ENCODE data around the gene PLEKHA7.
"Not testable (repeated sequence)": the region's sequence is repeated elsewhere in the genome, so short reads cannot be mapped to it uniquely, and the experiment has no call there.

The PLEKHA7 gene

DNA sequence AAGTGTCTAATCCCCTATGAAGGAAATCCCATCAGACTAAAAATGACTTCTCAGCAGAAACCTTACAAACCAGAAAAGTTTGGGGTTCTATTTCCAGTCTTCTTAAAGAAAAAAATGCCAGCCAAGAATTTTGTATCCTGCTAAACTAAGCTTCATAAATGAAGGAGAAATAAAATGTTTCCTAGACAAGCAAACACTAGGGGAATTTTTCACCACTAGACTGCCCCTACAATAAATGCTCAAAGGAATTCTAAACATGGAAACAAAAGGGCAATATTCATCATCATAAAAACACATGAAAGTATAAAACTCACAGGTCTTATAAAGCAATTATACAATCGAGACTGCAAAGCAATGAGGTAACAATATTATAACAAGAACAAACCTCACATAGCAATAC lies 124.3 kb downstream of the PLEKHA7 start:
- TF ChIP-seq, protein P1, sequence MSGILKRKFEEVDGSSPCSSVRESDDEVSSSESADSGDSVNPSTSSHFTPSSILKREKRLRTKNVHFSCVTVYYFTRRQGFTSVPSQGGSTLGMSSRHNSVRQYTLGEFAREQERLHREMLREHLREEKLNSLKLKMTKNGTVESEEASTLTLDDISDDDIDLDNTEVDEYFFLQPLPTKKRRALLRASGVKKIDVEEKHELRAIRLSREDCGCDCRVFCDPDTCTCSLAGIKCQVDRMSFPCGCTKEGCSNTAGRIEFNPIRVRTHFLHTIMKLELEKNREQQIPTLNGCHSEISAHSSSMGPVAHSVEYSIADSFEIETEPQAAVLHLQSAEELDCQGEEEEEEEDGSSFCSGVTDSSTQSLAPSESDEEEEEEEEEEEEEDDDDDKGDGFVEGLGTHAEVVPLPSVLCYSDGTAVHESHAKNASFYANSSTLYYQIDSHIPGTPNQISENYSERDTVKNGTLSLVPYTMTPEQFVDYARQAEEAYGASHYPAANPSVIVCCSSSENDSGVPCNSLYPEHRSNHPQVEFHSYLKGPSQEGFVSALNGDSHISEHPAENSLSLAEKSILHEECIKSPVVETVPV (CRISPR knock-in tag; IDR thresholded peaks at IDR 0.05), result no peak
- TF ChIP-seq ESRRG (CRISPR knock-in tag; IDR thresholded peaks at IDR 0.05) (no peak), TOX (CRISPR knock-in tag; IDR thresholded peaks at IDR 0.05; ENCODE audit: borderline replicate concordance) (no peak), GLIS3 (CRISPR knock-in tag; IDR thresholded peaks at IDR 0.05) (no peak), ZFP3 (CRISPR knock-in tag; IDR thresholded peaks at IDR 0.05) (no peak), CSDC2 (CRISPR knock-in tag; IDR thresholded peaks at IDR 0.05) (no peak), ZNF565 (CRISPR knock-in tag; conservative IDR thresholded peaks at IDR 0.05; ENCODE audit: low read depth) (no peak)
- TF ChIP-seq, protein P2, sequence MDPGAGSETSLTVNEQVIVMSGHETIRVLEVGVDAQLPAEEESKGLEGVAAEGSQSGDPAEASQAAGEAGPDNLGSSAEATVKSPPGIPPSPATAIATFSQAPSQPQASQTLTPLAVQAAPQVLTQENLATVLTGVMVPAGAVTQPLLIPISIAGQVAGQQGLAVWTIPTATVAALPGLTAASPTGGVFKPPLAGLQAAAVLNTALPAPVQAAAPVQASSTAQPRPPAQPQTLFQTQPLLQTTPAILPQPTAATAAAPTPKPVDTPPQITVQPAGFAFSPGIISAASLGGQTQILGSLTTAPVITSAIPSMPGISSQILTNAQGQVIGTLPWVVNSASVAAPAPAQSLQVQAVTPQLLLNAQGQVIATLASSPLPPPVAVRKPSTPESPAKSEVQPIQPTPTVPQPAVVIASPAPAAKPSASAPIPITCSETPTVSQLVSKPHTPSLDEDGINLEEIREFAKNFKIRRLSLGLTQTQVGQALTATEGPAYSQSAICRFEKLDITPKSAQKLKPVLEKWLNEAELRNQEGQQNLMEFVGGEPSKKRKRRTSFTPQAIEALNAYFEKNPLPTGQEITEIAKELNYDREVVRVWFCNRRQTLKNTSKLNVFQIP (CRISPR knock-in tag; IDR thresholded peaks at IDR 0.05; ENCODE audit: borderline replicate concordance, low read depth), result no peak
- no peak for ATAC-seq

DNA sequence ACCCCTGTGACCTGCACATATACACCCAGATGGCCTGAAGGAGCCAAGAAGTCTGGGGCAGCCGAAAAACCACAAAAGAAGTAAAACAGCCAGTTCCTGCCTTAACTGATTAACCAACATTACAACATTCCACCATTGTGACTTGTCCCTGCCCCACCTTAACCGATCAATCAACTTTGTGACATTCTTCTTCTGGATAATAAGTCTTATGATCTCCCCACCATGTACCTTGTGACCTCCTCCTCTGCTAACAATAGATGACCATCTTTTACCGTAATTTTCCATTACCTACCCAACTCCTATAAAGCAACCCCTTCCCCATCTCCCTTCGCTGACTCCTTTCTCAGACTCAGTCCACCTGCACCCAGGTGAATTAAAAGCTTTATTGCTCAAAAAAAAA lies 125.2 kb downstream of the PLEKHA7 start:
- ATAC-seq, result not testable (repeated sequence)

DNA sequence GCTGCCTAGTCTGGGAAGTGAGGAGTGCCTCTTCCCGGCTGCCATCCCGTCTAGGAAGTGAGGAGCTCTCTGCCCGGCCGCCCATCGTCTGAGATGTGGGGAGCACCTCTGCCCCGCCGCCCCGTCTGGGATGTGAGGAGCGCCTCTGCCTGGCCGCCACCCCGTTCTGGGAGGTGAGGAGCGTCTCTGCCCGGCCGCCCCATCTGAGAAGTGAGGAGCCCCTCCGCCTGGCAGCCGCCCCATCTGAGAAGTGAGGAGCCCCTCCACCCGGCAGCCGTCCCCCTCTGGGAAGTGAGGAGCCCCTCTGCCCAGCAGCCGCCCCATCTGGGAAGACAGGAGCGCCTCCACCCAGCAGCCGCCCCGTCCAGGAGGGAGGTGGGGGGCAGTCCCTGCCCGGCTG lies 126.3 kb downstream of the PLEKHA7 start:
- not testable (repeated sequence) for ATAC-seq

DNA sequence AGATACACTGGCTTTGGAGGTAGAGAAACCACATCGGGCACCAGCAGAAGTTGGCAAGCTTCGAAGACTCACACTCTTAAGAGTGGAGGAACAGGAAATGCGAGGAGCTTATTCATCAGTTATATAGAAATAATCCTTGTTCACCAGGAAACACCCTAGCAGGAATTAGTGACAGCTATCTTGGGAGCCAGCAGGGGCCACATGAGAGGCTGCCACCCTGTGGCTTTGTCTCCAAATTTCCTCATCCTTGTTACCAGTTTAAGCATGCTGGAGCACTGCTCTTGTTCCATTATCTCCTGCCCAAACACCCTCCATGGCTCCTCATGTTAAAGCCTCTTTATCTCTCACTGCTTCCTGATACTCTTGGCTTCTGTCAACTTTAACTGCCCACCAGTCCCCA lies 131.0 kb downstream of the PLEKHA7 start:
- peak; percentile 53; the same call in 1 of the 3 replicates for ATAC-seq
- TF ChIP-seq BACH2 (CRISPR knock-in tag; IDR thresholded peaks at IDR 0.05; ENCODE audit: borderline replicate concordance), result no peak
- no peak for TF ChIP-seq ZFP30 (CRISPR knock-in tag; IDR thresholded peaks at IDR 0.05)

DNA sequence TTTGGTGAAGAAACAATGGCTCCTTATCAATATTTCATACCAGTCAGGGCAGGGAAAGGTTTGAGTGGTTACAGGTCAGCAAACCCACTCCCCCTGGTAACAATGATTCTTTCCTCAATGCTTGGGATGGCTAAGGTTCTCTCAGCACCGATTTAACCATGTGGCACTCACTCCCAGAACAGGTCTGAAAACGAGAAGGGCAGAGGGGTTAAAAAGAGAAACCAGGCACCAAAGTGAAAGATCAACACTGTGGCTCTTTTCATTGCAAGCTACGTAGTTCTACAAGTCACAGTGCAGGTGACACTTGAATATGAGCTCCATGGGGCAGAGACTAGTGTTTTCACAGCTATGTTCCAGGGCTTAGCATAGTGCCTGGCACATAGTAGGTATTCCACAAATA lies 132.4 kb downstream of the PLEKHA7 start:
- ATAC-seq, result no peak
- TF ChIP-seq, protein P2 (CRISPR knock-in tag; IDR thresholded peaks at IDR 0.05; ENCODE audit: borderline replicate concordance, low read depth), result no peak
- no peak for TF ChIP-seq ZC3H10 (CRISPR knock-in tag; IDR thresholded peaks at IDR 0.05)
- no peak for TF ChIP-seq PPARA (CRISPR knock-in tag; IDR thresholded peaks at IDR 0.05; ENCODE audit: borderline replicate concordance)
- no peak for TF ChIP-seq ZNF565 (CRISPR knock-in tag; conservative IDR thresholded peaks at IDR 0.05; ENCODE audit: low read depth)
- TF ChIP-seq ARNTL (CRISPR knock-in tag; IDR thresholded peaks at IDR 0.05; ENCODE audit: borderline replicate concordance, low read depth), result no peak
- TF ChIP-seq GLIS3 (CRISPR knock-in tag; IDR thresholded peaks at IDR 0.05), result no peak
- TF ChIP-seq CSDC2 (CRISPR knock-in tag; IDR thresholded peaks at IDR 0.05), result no peak
- no peak for TF ChIP-seq RARB (CRISPR knock-in tag; IDR thresholded peaks at IDR 0.05)
- no peak for TF ChIP-seq ZNF8 (CRISPR knock-in tag; IDR thresholded peaks at IDR 0.05)
- TF ChIP-seq ZFP3 (CRISPR knock-in tag; IDR thresholded peaks at IDR 0.05), result no peak
- TF ChIP-seq, protein P3, sequence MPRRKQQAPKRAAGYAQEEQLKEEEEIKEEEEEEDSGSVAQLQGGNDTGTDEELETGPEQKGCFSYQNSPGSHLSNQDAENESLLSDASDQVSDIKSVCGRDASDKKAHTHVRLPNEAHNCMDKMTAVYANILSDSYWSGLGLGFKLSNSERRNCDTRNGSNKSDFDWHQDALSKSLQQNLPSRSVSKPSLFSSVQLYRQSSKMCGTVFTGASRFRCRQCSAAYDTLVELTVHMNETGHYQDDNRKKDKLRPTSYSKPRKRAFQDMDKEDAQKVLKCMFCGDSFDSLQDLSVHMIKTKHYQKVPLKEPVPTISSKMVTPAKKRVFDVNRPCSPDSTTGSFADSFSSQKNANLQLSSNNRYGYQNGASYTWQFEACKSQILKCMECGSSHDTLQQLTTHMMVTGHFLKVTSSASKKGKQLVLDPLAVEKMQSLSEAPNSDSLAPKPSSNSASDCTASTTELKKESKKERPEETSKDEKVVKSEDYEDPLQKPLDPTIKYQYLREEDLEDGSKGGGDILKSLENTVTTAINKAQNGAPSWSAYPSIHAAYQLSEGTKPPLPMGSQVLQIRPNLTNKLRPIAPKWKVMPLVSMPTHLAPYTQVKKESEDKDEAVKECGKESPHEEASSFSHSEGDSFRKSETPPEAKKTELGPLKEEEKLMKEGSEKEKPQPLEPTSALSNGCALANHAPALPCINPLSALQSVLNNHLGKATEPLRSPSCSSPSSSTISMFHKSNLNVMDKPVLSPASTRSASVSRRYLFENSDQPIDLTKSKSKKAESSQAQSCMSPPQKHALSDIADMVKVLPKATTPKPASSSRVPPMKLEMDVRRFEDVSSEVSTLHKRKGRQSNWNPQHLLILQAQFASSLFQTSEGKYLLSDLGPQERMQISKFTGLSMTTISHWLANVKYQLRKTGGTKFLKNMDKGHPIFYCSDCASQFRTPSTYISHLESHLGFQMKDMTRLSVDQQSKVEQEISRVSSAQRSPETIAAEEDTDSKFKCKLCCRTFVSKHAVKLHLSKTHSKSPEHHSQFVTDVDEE (CRISPR knock-in tag; IDR thresholded peaks at IDR 0.05), result no peak
- no peak for TF ChIP-seq ESRRG (CRISPR knock-in tag; IDR thresholded peaks at IDR 0.05)
- TF ChIP-seq OSR1 (CRISPR knock-in tag; IDR thresholded peaks at IDR 0.05), result no peak
- TF ChIP-seq, protein P4, sequence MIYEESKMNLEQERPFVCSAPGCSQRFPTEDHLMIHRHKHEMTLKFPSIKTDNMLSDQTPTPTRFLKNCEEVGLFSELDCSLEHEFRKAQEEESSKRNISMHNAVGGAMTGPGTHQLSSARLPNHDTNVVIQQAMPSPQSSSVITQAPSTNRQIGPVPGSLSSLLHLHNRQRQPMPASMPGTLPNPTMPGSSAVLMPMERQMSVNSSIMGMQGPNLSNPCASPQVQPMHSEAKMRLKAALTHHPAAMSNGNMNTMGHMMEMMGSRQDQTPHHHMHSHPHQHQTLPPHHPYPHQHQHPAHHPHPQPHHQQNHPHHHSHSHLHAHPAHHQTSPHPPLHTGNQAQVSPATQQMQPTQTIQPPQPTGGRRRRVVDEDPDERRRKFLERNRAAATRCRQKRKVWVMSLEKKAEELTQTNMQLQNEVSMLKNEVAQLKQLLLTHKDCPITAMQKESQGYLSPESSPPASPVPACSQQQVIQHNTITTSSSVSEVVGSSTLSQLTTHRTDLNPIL (CRISPR knock-in tag; IDR thresholded peaks at IDR 0.05; ENCODE audit: low read depth), result no peak
- TF ChIP-seq, protein P1 (CRISPR knock-in tag; IDR thresholded peaks at IDR 0.05), result no peak

Data from SK-N-SH treated with all-trans-retinoic acid at 6 μM for 48 hours (cell line).